Measurements from ENCODE around the gene CRHR2.

The CRHR2 gene

GRCh38 chr7:30679664-30680063 lies 2.6 kb downstream of the CRHR2 start:
- no peak for DNase-seq (ENCODE audit: low read depth in 2 of 2)

- no peak for DNase-seq (ENCODE audit: low read depth in 2 of 2)
These were observed 3.5 kb downstream of the CRHR2 start for GRCh38 chr7:30678805-30679204.

GRCh38 chr7:30674876-30675275 lies 7.4 kb downstream of the CRHR2 start:
- DNase-seq (ENCODE audit: low read depth in 2 of 2), result no peak

GRCh38 chr7:30674420-30674819 lies 7.8 kb downstream of the CRHR2 start:
- DNase-seq (ENCODE audit: low read depth in 2 of 2), result no peak

- no peak for DNase-seq (ENCODE audit: low read depth in 2 of 2)
These were observed 10.3 kb downstream of the CRHR2 start for GRCh38 chr7:30671793-30672465.

GRCh38 chr7:30668102-30668501 lies 14.2 kb downstream of the CRHR2 start:
- DNase-seq (ENCODE audit: low read depth in 2 of 2), result no peak

GRCh38 chr7:30667172-30667571 lies 15.1 kb downstream of the CRHR2 start:
- no peak for DNase-seq (ENCODE audit: low read depth in 2 of 2)

GRCh38 chr7:30665449-30665848 lies 16.8 kb downstream of the CRHR2 start:
- no peak for DNase-seq (ENCODE audit: low read depth in 2 of 2)

- DNase-seq (ENCODE audit: low read depth in 2 of 2), result no peak
These were observed 17.2 kb downstream of the CRHR2 start for GRCh38 chr7:30665043-30665442.

GRCh38 chr7:30664184-30664885 lies 17.9 kb downstream of the CRHR2 start:
- DNase-seq (ENCODE audit: low read depth in 2 of 2), result no peak

GRCh38 chr7:30663414-30663813 lies 18.8 kb downstream of the CRHR2 start:
- DNase-seq (ENCODE audit: low read depth in 2 of 2), result no peak

- DNase-seq (ENCODE audit: low read depth in 2 of 2), result no peak
These were observed 19.8 kb downstream of the CRHR2 start for GRCh38 chr7:30662431-30662939.

- no peak for DNase-seq (ENCODE audit: low read depth in 2 of 2)
These were observed 20.3 kb downstream of the CRHR2 start for GRCh38 chr7:30661926-30662325.

- no peak for DNase-seq (ENCODE audit: low read depth in 2 of 2)
These were observed 21.7 kb downstream of the CRHR2 start for GRCh38 chr7:30660331-30661255.

- DNase-seq (ENCODE audit: low read depth in 2 of 2), result no peak
These were observed 22.9 kb downstream of the CRHR2 start for GRCh38 chr7:30659312-30659711.

GRCh38 chr7:30658479-30659074 lies 23.7 kb downstream of the CRHR2 start:
- DNase-seq (ENCODE audit: low read depth in 2 of 2), result no peak

GRCh38 chr7:30657131-30657530 lies 25.1 kb downstream of the CRHR2 start:
- no peak for DNase-seq (ENCODE audit: low read depth in 2 of 2)

GRCh38 chr7:30656006-30656957 lies 26.0 kb downstream of the CRHR2 start:
- DNase-seq (ENCODE audit: low read depth in 2 of 2), result no peak

- DNase-seq (ENCODE audit: low read depth in 2 of 2), result no peak
These were observed 26.9 kb downstream of the CRHR2 start for GRCh38 chr7:30655096-30655970.

All from stimulated activated CD4-positive, alpha-beta T cell treated with anti-CD3 and anti-CD28 coated beads, Interleukin-1b, Interleukin-23, amount 100 ng/mL, for 4 hours (primary cell).